HG03571 (cell line): ENCODE data around the gene RPLP1.

Experiments
- ATAC-seq: cut with Tn5 transposase; IDR thresholded peaks from one replicate; pipeline ENCODE4 v1.9.1; 2021; ENCODE audit not compliant: unreplicated experiment

The RPLP1 gene

DNA sequence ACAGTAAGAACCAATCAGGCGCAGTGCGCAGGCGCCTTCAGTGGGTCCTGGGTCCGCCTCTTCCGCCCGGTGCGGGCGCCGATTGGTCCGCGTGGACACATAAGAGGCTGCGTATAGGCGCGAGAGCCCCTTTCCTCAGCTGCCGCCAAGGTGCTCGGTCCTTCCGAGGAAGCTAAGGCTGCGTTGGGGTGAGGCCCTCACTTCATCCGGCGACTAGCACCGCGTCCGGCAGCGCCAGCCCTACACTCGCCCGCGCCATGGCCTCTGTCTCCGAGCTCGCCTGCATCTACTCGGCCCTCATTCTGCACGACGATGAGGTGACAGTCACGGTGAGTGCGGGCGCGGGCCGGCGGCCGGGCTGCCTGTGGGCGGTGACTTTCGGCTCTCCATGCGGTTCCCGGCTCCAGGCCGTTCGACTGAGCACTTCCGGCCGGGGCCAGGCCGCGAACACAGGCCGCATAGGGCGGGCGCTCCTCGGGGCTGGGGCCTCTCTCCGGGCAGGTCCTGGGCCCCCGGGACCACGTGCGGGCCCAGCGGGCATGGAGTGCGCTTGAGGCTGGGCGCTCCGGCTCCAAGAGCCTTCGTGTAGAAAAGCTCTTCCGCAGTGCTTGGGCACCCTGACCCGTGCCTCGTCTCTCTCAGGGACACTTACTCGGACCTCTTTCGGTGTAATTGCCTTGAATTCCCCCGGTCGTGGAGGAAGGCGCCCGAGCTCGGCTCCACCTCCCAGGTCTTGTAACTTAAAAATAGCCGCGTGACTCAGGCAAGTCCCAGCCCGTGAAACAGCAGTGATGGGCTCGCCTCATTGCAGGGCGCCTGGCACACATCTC, at the start of gene RPLP1:
Gene RPLP1, plus strand, starts transcription at position 127 of the 830 bp plus-strand sequence. Its CDS starts 131 bp downstream, at position 258.
- ATAC-seq, result peak; percentile 81

DNA sequence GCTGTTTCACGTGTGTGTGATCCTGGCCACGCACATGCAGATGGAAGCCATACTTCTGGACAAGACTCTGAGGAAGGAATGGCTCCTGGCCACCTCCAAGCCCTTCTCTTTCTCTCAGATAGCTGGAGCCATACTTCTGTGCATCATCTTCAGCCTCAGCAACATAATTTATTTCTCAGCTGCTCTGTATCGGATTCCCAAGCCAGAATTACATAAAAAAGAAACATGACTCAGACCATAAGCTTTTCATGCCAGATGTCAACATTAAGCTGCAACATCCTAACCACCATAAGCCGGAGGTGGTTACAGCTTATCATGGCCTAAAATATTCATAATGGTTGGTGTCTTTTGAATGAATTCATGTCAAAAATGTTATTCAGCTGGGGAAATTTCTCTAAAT, 49.0 kb upstream of the RPLP1 start:
- no peak for ATAC-seq

DNA sequence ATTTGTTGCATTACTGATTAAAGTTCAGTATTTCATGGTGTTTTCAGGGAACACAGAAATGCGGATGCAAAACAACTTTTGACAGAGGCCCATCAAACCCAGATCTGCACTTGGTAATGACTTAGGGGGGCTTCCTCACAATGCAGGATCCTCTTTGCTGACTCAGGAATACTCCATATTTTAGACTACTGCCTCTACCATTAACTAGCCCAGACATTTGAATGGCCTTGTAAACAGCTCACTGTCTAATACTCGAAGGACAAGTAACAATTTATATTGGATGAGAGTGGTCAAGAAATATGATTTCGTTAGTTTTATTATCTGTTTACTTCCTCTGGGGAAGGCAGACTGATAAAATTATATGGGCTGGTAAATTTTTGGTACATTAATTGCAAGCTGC, 47.5 kb upstream of the RPLP1 start:
- no peak for ATAC-seq

DNA sequence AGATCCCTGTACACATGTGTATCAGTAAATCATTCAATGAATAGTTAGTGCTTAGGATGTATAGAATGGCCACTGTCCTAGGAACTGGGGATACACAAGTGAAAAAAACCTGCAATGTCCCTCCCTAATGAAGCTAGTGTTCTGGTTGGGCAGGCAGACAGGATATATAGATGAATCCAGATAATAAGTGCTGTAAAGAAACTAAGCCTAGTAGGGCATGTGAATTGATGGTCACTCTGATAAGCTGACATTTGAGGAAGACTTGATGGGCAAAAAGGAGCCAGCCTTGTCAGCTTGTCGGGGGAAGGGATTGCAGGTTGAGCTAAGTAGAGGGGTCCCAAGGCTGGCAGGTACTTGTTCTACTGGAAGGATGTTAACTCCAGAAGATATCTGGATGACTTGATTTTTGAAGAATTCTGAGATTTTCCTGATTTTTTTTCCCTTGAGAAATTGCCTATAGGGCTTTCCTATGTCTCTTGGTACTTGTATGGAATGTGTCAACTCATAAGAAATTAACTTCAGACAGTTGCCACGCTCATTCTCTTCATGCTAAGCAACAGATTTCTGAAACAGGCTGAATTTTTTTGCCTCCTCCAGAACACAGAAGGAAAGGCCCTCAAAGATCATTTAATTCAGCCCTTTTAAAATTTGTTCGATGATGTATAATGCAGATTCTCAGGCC, 44.8 kb upstream of the RPLP1 start:
- ATAC-seq, result no peak

DNA sequence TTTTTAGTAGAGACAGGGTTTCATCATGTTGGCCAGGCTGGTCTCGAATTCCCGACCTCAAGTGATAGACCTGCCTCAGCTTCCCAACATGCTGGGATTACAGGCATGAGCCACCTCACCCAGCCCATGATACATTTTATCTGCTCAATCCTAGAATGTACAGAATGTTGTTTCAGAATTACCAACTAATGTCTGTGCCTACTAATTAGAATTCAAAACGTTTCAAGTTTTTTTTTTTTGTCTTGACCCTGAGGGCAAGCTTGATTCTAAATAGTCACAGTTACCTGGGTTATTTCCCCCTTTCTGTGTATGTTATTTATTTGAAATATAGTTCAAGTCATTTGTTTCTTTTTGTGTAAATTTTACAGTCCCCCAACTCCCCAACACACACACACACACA, 43.8 kb upstream of the RPLP1 start:
- no peak for ATAC-seq

DNA sequence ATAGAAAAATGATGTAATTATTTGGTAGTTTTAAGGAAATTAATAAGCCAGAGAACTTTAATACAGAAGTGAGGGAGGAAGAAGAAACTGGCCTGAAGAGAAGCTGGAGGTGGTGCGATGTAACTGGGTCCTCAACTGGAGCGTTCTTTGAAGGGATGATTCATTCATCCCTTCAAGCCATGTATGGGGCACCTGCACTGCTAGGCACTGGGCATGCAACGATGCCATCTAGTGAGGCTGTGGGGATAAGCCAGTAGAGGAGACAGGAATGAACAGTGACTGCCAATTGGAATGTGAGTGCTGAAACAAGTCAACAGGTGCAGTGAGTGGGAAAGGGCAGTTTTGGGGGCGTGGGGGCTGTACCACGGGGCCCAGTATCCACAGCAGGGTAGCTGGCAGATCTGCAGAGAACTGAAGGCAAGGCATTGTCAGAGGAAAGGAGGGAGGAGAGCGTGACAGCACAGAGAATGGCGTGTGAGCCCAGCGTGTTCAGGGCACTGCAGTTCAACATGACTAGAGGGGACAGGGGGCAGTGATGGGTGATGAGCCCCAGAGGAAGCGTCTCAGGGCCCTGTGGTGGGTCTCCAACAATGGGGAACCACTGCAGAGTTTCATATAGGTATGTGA, 42.3 kb upstream of the RPLP1 start:
- ATAC-seq, result no peak

DNA sequence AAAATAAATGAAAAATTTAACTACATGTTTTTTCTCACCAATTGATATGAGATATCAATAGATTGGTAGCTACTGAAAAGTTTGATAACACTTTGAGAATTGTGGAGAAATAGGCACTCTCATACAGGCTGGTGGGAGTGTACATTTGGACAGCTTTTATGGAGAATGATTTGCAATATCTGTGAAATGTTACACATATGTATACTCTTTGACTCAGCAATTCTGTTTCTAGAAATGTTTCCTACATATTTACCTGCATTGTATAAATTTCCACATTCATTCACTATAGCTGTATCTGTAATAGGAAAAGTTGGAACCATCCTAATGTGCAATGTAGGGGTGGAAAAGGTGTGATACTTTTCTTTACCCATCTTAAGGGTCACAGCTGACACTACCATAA, 40.3 kb upstream of the RPLP1 start:
- no peak for ATAC-seq

DNA sequence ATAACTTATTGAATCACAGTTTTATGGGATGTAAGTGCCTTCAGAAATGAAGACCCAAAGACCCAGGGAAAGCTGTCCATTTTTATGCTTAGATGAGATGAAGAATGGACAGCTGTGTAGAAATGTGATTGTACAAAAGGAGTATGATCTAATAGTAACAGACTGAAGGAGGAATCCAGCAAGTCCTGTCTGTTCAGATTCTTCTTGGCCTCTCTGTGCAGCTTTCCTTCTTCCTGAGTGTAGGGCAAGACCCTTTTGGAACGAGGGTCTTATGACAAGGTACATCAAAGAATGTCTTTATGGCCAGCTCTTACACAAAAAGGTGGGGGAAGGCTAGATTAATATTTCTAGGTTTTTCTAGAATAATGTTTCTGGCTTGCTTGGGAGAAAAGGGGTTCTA, 39.9 kb upstream of the RPLP1 start:
- no peak for ATAC-seq

DNA sequence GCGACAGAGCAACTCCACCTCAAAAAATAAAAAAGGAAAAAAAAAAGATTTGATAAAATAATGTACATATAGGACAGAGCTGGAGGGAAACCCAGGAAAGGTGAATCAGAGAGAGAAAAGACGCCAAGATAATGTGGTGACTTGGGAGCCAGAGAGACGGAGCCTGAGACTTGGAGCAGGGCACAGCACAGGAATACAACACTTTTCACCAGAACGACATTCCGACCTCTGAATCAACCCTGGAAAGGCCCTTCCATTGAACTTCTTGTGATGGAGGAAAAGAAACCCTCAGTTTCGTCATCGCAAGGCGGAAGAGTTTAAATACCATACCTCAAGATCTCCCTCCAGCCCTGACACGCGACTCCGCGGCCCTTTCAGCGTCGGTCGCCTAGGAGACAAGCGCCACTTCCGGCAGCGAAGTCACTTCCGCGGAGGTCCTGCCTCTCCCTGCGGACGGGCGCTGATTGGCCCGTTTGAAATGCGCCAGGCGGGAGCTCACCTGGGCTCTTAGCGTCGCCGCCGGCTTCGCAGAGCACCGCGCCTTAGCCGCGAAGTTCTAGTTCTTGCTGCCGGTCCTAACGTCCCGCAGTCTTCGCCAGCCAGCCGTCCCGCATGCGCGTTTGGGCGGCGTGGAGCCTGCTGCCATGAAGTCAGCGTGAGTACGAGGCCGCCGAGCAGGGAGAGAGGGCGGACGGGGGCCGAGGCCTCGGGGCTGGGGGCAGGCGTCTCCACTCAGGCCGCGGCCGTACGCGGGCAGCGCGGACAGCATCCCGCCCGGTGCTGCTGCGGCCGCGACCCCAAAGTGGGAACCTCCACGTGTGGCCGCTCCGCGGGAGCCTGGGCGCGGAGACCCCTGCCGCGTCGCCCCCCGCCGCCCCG, 38.6 kb upstream of the RPLP1 start, which contains the start of gene KIF23:
Gene KIF23, plus strand, starts transcription at position 528 of the 879 bp plus-strand sequence. Its CDS starts 117 bp downstream, at position 645.
- ATAC-seq, result peak; percentile 92

DNA sequence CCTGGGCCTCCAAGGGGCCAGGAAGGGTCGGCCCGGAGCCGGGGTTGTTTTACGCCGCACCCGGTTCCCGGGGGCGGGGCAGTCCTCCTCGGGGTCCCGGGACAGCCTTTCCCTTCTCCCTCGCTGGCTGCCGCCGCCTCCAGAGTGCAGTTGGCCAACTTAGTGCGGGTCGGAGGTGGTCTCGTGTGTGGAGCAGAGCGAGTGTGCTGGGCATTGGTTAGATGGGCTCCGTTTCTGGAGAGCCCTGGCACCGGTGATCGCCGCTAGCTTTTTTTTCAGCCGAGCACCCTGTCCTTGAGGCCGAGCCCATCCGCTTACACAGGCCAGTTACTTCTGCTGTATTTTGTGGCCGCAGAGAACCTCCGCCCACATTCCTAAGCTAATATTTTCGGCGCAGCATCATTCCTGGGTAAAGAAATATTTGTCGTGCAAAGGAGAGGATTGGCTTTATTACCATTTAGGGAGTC, 37.9 kb upstream of the RPLP1 start:
- ATAC-seq, result peak; percentile 23

DNA sequence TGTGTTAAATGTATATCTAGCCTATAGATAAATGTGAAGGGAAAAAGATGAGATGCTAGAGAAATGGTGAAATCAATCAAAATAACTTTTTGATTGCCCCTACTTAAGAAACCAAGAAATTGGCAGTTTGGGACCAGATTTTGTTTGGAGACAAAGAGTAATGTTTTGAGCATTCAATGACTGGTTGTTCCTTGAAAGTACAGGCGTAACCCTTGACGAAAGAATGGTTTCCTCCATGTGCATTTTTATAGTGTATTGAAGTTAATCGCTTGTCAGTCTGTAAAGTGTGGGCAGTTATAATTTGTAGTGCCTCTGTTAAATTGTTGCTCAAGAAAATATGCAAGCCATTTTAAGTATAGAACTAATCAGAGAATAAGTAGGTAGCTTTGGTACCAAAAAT, 37.2 kb upstream of the RPLP1 start:
- no peak for ATAC-seq

DNA sequence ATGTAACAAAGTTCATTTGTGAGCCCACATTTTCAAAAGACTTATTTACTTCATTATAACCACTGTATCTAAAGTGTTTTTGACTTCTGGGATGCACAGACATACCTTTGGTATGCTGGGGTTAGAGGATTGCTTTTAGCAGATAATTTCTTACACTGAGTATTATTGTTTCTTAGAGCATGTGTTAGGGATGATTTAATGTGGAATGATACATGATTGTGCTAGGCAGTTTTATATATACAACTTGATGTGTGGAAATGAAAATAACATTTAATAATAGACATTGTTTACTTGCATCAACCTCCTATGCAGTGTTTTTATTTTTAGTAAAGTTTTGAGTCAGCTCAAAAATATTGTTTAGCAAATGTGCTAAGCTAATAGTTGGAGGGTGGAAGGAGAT, 35.0 kb upstream of the RPLP1 start:
- no peak for ATAC-seq

DNA sequence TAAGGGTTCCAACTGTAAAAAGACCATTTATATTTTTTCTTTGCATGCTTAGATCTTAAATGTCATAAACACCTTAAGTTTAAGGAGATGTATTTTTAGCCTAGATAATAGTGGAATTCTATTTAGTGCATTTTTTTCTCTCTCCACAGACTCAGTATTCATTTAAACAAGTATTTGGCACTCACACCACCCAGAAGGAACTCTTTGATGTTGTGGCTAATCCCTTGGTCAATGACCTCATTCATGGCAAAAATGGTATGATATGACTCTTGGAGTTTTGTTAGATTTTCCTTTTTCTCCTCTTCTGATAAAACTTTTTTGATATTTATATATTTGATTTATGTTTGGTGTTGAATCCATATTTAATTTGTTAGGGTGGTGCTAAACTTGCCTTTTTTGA, 31.1 kb upstream of the RPLP1 start:
- ATAC-seq, result no peak

DNA sequence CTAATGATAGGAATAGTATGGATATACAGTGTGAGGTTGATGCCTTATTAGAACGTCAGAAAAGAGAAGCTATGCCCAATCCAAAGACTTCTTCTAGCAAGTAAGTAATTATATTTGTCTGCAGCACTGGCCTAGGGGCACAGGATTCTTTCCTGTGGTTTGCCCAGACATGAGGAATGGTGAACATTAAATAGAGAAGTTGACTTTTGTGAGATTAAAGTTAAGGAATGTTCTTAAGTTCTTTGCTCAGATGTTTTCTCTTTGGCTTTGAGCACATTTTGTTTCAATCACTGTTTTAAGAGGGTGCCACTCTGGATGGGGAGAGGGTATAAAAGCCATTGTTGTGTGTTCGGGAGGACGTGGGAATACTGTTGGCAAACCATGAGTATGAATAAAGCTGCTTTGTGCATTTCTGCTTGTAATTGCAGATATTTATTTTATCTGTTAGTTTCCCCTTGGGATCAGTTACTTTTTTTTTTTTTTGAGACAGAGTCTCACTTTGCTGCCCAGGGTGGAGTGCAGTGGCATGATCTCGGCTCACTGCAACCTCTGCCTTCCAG, 30.2 kb upstream of the RPLP1 start:
- no peak for ATAC-seq

DNA sequence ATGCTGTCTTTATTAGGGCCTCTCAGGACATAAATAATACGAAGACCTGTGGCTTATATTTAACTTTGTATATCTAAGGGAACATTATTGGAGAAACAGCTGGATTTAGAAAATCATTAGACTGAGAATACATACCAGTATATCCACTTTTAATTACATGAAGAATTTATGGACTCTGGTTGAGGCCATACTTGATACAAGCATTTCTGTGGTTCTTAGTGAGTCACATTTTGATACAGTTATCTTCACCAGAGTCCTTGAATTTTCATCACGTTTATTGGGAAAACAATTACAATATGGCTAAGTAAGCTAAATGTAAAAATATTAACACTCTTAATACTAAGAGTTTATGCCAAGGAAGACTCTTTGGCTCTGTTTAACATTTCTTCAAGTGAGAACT, 28.6 kb upstream of the RPLP1 start:
- ATAC-seq, result no peak

DNA sequence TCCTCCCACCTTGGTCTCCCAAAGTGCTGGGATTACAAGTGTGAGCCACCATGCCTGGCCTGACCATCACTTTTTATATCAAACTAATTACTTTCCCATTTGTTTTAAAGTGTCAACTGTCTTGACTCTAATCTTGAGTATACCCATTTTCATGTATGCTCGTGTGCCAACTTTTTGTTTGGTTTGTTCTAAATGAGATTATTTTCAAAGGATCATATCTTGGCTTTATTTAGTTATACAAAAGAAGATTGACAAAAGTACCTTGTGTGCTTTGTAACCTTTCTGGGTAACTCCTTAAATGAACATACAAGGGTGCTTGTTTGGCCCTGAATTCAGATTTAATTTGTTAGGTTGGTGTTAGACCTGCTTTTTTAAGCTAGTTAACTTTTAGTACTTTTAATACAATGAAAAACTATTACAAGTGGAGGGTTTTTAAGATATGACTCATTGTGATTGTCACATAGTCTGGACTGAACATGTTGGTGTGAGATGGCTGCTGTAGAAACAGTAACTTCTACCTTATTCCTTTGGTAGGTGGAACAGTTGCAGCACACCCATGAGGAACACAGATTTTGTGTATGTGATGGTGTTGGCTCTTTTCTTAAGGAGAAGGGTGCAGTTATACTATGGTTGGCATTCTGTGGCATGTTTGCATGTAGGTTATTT, 27.7 kb upstream of the RPLP1 start:
- no peak for ATAC-seq

DNA sequence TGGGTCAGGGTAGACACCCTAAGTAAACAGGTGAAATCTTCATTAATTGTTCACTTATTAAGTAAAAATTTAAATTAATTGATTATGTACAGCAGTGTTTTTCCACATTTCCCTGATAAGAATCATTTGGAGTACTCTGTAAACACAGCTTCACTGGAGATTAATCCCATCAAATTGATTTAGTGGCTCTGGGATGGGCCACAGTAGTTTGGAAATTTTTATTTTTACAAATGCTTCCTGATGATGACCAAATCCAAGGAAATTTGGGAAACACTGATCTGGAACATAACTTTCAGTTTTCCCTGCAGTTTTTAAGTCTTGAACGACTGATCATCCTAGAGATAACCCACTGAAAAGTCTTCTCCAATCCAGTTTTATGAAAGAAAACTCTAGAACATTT, 18.8 kb upstream of the RPLP1 start:
- no peak for ATAC-seq

DNA sequence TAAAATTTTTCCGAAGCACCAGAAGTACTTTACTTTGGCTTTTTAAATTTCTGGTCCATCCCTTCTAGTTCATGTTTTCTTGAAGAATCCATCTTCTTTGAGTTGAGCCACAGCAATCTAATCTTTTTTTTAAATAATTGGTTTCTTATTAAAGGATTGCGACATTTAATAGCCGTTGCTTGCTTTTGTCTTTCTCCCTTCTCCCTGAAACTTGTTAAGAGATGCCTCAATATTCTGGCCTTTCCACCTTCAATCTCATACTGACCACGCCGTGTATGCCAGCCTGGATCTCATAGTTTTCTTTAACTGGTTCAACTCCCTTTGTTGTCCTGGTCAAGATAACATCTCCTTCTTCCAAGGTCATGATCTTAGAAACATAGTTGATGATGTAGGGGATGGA, 18.4 kb upstream of the RPLP1 start:
- ATAC-seq, result no peak

DNA sequence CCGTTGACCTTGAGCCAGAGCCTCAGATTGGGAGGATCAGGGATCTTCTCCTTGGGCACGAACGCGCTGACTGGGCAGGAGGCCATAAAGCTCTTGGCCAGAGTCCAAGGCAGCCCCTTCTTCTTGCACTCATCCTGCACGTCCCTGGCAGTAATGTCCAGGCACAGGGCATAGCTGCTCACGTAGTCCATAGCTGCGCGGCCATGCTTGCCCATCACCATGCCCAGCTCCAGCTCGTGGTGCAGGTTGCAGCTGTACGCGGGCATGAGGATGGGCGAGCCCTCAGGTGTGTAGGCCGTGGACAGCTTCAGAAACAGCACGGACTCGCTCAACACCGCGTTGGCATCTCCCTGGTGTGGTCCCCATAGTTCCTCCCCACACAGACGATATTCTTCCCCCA, 17.9 kb upstream of the RPLP1 start:
- ATAC-seq, result no peak

DNA sequence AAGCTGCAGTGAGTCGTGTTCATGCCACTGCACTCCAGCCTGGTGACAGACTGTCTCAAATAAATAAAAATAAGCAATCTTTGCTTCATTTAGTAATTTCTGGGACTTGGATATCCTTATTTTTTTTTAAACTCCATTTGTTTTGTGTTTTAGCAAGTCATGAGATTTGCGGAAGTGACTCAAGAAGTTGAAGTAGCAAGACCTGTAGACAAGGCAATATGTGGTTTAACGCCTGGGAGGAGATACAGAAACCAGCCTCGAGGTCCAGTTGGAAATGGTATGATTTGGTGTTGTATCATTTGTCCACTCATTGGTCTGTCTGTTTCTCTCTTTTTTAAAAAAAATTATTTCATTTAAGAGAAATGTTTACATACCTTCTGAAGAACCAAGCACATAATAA, 16.6 kb upstream of the RPLP1 start:
- ATAC-seq, result no peak
